HCT116 (cell line): ENCODE measurements around the gene OTOA.

Source experiments
- CEBPB ChIP-seq: IDR thresholded peaks from 2 replicates; pipeline ENCODE4 v1.6.1; 2012; ENCODE audit warnings: low read depth
- CTCF ChIP-seq, 3 experiments: fragments of 200-600 bp in 1 of 3; sonication (generic) in 1 of 3; IDR thresholded peaks in 2 of 3; conservative IDR thresholded peaks in 1 of 3; 2 replicates each; pipeline ENCODE4 v1.5.1; 2012 to 2017; ENCODE audit warnings: low read depth in 2 of 3, low read length in 2 of 3, antibody characterized with exemption in 1 of 3, borderline replicate concordance in 1 of 3, control low read depth in 1 of 3, mild to moderate bottlenecking in 1 of 3, mixed read lengths in 1 of 3, mixed run types in 1 of 3, moderate library complexity in 1 of 3; ENCODE audit not compliant: insufficient read depth in 1 of 3
- EZH2 ChIP-seq: fragments of 200-600 bp; sonication (generic); IDR thresholded peaks from 2 replicates; pipeline ENCODE4 v1.6.1; 2017; ENCODE audit warnings: antibody characterized with exemption, mixed run types
- EZH2phosphoT487 ChIP-seq: fragments of 200-600 bp; IDR thresholded peaks from 2 replicates; pipeline ENCODE4 v1.6.1; 2018; ENCODE audit warnings: antibody characterized with exemption, borderline replicate concordance
- MAX ChIP-seq: IDR thresholded peaks from 2 replicates; pipeline ENCODE4 v1.6.1; 2012
- POLR2AphosphoS5 ChIP-seq: IDR thresholded peaks from 2 replicates; pipeline ENCODE4 v1.6.1; 2011; ENCODE audit warnings: mild to moderate bottlenecking, low read depth, low read length, moderate library complexity
- REST ChIP-seq: IDR thresholded peaks from 2 replicates; pipeline ENCODE4 v1.6.1; 2012; ENCODE audit warnings: low read depth
- ZFX ChIP-seq: fragments of 450-650 bp; IDR thresholded peaks from 2 replicates; pipeline ENCODE4 v1.6.1; 2017

GRCh38 chr16:21719283-21719682 is 55.5 kb downstream of the OTOA start:
- no peak for TF ChIP-seq EZH2
- TF ChIP-seq CTCF (IDR thresholded peaks at IDR 0.05 in 2 of 3, conservative IDR thresholded peaks at IDR 0.05 in 1 of 3; ENCODE audit: borderline replicate concordance in 1 of 3, insufficient read depth in 1 of 3, low read depth in 2 of 3, low read length in 2 of 3) = no peak
- TF ChIP-seq REST = no peak
- TF ChIP-seq MAX = no peak
- TF ChIP-seq ZFX = no peak
- TF ChIP-seq CEBPB = no peak
- no peak for TF ChIP-seq EZH2phosphoT487
- no peak for TF ChIP-seq POLR2AphosphoS5
